Cardiac septum (tissue), 1 donor: ENCODE results near the gene PKDCC. TPM values are rescaled to one million over a fixed set of nuclear protein-coding genes. Genes with fewer than 3 reads are reported as not detected.
"Not testable (repeated sequence)": the region's sequence is repeated elsewhere in the genome, so short reads cannot be mapped to it uniquely, and the experiment has no call there.

Experiments
- DNase-seq: peaks from one replicate; pipeline ENCODE4 v3.0.0-alpha.2; 2020; ENCODE audit warnings: low spot score
- intact Hi-C: fragments of 100-400 bp; cut with DNase I; formaldehyde crosslinking; loops from one replicate; pipeline ENCODE4 v1.14.0; 2022
- total RNA-seq: library from RNA; stranded (reverse); fragmentation: NEBNext Ultra II Directional; extraction: Animal tissue kit (Norgen Biotek cat#: 25700); gene quantifications from one replicate; pipeline ENCODE4 v1.2.1, GENCODE V29; 2021
- donor health status: DM: no; HTN: no; CAD: no.

The PKDCC gene
- total RNA-seq, 1 donor from 2014 or later, result 74.7 TPM

DNA sequence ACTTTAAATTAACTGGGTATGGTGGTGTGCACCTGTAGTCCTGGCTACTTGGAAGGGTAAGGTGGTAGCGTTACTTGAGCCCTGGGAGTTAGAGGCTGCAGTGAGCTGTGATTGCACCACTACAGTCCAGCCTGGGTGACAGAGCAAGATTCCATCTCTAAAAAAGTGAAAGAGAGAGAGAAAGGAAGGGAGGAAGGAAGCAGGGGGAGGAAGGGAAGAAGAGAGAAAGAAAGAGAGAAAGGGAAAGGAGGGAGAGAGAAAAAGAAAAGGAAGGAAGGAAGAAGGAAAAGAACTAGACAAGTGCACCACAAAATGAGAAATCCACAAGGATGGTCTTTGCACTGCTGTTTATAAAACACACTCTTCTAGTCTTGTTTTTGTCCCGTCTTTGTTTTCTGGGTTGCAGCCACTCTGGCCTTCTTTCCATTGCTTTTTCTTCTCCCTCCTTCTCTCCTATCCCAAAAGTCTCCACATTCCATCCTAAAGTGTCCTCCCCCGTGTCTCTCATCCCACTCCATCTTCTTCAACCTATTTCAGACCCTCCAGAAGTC lies 32.0 kb downstream of the PKDCC start:
- DNase-seq, result no peak
- intact Hi-C loops, result no loop called here

DNA sequence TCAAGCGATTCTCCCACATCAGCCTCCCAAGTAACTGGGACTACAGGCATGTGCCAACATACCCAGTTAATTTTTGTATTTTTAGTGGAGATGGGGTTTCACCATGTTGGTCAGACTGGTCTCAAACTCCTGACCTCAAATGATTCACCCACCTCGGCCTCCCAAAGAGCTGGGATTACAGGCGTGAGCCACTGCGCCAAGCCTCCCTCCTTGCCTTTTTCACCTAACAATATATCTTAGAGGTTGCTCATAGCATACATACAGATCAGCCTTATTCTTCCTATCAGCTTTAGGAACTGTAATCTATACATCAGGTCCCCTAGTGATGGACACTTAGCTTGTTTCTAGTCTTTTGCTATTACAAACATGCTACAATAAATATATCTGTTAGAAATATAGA lies 33.3 kb downstream of the PKDCC start:
- intact Hi-C loops, DNase-seq: not testable (repeated sequence)

- no peak for DNase-seq
- intact Hi-C loops, result no loop called here
Observed at GRCh38 chr2:42082016-42082415, 34.2 kb downstream of the PKDCC start.

DNA sequence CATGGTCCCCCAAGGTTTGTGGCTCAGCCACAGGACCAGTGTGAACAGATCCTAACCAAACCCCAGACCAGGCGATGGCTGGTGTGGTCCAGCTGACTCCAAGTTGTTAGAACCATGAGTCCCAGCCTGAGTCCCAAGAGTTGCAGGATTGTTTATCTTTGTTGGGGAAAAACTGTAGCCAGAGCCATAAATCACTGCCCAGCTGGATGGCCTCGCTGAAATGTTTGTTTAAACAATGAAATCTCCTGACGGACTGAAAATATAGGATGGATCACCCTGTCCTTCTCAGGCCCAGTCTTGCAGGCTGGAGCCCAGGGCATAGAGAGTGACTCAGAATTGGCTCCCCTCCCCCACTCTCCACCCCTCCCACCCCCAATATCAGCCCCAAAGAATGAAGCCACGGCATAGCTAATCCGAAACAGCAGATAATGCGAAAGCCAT lies 36.4 kb downstream of the PKDCC start:
- no peak for DNase-seq
- intact Hi-C loops, result no loop called here

- intact Hi-C loops, DNase-seq: not testable (repeated sequence)
Observed at GRCh38 chr2:42085070-42085469, 37.2 kb downstream of the PKDCC start.

GRCh38 chr2:42085706-42086487 lies 38.1 kb downstream of the PKDCC start:
- intact Hi-C loops, result loop anchor here (1.0 kb wide), 2 partner anchors 217 to 233 kb away; no protein-coding TSS in a partner anchor

DNA sequence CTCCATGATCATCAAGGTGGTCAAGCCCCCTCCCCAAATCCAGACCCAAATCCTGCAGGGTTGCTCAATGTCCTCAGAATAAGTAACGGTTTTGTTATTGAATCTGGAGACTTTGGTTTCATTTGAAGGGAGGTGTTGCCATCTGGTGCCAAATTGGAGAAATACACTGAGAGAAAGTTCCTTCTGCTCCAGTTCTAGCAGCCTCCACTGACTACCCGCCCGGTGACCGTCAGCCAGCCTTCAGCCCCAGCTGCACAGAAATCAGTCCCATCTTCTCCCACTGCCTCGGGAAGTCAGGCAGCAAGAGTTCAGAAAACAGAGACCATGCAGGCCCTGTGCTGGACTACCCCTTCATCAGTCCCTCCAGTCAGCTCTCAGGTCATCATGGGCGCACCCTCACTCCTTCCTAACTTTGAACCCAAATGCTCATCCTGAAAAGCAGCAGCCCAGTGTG lies 38.7 kb downstream of the PKDCC start:
- intact Hi-C loops, result loop anchor here (1.0 kb wide), 2 partner anchors 217 to 233 kb away; no protein-coding TSS in a partner anchor
- no peak for DNase-seq

More at GRCh38 chr2:42085706-42086487, 38.1 kb downstream of the PKDCC start:
- no peak for DNase-seq

DNA sequence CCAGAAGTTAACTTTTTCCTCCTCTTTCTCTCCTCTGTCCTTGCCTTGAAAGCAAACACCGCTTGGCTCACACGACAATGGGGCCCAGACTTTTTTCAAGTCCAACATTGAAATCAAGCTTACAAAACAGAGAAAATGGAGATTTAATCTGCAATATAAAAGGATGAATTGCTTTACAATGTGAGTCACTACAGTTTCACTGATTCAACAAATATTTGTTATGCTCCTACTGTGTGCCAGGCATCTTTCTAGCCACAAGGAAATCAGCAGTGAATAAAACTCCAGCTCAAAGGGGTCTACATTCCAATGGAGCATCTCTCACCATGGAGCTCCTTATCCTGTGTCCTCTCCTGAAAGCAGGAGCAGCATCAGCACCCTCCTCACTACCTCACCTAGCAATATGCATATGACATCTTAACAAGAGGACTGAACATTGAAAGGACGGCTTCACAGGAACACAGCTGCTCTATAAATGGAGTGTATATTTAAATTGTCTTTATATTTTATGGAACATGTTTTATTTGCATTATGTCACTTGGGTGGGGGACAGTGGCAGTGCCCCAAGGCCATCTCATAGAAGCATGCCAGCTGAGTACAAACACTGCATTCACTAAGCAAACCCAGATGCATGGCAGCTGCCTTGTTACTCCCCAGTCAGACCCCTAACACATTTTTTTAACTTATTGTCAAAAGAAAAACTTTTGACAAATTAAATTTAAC lies 39.5 kb downstream of the PKDCC start:
- intact Hi-C loops, result no loop called here
- no peak for DNase-seq

DNA sequence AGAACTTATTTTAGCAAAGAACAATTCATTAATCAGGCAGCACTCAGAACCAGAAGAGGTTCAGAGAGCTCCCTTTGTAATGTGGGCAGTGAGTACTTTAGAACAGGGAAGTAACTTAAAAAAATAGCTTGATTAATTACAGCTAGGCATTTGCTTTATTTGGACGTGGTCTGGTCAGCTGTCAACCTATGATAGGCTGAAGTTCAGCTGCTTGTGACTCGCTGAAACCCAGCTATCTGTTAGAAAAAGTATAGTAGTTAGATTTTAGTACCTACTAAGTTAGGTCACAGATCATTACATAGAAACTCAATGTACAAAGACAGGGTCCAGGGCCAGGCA lies 40.0 kb downstream of the PKDCC start:
- intact Hi-C loops, result no loop called here
- DNase-seq, result no peak

GRCh38 chr2:42089340-42089925 lies 41.6 kb downstream of the PKDCC start:
- peak; percentile 83 for DNase-seq

DNA sequence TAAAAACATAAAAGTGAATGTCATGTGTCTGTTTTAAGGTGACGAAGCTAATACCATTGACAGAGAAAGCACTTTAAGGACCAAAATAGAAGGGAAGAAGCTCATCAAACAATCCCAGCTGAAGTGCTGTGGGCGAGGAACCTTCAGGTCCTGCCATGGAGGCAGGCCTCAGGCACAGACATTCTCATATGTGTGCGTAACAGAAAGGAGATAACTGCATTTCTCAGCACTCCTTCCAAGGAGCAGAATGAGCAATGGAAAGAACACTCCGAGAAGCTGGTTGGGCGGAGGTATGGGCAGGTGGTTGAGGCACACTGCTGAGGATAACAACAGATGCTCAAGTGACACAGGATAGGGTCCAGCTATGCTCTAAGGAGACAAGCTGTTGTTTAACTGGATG lies 42.4 kb downstream of the PKDCC start:
- intact Hi-C loops, result no loop called here

More at GRCh38 chr2:42089340-42089925, 41.6 kb downstream of the PKDCC start:
- intact Hi-C loops, result no loop called here

DNA sequence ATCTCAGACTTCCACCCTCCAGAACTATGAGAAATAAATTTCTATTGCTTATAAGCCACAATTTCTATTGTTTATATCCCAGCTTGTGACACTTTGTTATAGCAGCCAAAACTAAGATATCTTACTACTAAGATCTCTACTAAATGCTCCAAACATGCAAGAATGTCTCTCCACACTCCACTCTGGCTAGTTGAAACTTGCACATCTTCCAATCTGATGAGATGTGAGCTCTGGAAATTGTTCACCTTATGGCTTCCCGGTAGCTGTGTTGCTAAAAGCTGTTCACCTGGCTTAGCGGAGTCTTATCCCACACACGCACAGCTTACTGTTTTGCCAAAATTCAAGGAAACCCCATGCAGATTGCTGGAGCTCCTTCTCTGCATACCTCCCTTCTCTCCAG lies 43.9 kb downstream of the PKDCC start:
- no peak for DNase-seq
- intact Hi-C loops, result no loop called here

More for the DNA sequence above, 42.4 kb downstream of the PKDCC start:
- no peak for DNase-seq

GRCh38 chr2:42092084-42092996 lies 44.5 kb downstream of the PKDCC start:
- DNase-seq, result no peak
- intact Hi-C loops, result no loop called here

DNA sequence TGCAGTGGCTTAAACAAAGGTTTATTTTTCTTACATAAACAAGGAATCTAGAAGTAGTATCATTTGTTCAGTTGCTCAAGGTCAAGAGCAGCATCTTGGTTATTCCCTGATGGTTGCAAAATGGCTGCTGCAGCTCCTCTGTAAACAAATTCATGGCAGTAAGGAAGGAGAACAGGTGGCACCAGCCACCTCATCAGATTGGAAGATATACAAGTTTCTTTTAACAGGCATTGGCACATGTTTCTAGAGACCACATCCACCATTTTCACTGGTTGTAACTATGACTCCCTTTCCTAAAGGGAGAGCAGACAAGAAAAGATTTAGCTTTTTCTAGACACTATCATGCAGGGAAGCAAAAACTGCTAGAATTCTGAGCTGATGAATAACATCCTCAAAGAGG lies 46.3 kb downstream of the PKDCC start:
- no peak for DNase-seq
- intact Hi-C loops, result no loop called here

DNA sequence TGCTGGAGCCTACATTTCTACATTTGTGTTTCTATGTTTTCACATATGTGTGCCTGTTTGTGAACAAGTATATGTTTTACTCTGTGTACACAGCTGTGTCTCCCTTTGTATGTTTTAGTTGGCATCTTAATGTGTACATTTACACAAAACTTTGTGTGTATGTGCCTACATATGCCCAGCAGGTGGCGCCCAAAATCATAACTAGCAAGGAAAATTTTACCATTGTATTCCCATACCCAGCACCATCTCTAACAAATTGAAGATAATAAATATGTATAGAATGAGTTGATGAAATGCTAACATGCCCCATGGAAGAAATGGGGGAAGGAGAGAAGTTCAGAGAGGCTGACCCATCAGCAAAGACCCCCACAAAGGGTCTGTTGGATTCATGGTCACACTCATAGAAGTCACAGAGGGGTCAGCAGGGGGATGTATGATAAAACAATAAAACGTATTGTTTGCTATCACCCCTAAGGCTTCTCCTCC lies 48.1 kb downstream of the PKDCC start:
- intact Hi-C loops, result loop anchor here (1.0 to 5.0 kb wide), 4 partner anchors 100 to 265 kb away; partner anchors contain the start of gene COX7A2L
- DNase-seq, result no peak

- DNase-seq, result no peak
- intact Hi-C loops, result loop anchor here (1.0 to 5.0 kb wide), 4 partner anchors 99 to 264 kb away; partner anchors contain the start of gene COX7A2L
Observed at GRCh38 chr2:42096869-42097591, 49.2 kb downstream of the PKDCC start.

DNA sequence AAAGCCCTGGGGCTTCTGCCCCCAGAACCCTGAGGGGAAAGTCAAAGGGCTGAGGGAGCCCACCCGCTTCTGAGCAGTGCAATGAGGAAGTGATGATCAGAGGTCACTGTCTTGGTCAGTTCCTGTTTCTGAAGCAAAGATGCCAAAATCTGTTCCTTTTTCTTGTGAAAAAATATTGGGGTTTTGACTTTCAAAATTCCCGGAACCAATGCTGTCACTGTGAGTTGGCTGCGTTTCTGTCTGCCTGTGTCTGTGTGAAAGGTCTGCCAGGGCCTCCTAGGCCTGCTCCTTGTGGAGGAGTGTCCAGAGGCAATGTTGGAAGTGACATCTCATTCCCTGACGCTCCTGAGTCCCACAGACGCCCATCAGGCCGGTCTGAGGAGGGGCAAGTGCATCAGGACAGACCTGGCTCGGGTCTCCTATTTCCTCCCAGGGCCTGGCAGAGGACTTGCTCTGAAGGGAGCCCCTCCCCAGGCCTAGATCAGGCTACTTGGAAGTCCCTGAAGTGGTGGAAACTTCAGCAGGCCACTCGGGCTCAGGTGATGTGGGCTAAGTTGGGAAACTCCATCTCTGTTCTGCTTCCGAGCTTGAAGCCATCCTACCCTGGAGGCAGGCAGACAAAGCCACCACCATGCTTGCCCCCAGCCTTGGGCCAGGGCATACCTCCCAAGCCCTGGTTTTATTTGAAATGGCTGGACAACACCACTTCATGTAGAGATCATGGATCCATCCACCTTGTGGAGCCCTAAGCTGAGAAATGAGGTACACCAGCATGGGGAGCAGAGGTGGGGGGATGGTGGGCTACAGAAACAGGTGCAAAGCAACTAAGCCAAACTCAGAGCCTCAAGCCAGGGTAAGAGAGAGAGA lies 51.0 kb downstream of the PKDCC start:
- intact Hi-C loops, result loop anchor here (2.0 to 5.0 kb wide), 2 partner anchors 70 to 228 kb away; partner anchors contain the start of gene EML4
- DNase-seq, result no peak
